Body of pancreas (tissue), 4 donors: ENCODE data around the gene ANO4.

Source experiments
- CTCF ChIP-seq, 7 experiments: fragments of 450-650 bp in 4 of 7; fragments of 200-600 bp in 3 of 7; sonication (generic) in 3 of 7; IDR thresholded peaks; one replicate each; pipeline ENCODE4 v1.5.1; 2016 to 2019; ENCODE audit warnings: antibody characterized with exemption in 7 of 7
- POLR2A ChIP-seq, 3 donors: fragments of 450-650 bp; IDR thresholded peaks; one replicate each; pipeline ENCODE4 v1.6.1; 2016; ENCODE audit warnings: antibody characterized with exemption in 3 of 3, mild to moderate bottlenecking in 2 of 3

GRCh38 chr12:100963381-100963780 lies 168.8 kb downstream of the ANO4 start:
- TF ChIP-seq CTCF (IDR thresholded peaks at IDR 0.05) (no peak), POLR2A (IDR thresholded peaks at IDR 0.05) (no peak)
